ENCODE results near the gene CLDND2. TPM values are rescaled to one million over a fixed set of nuclear protein-coding genes. Genes with fewer than 3 reads are reported as not detected.

The CLDND2 gene
- total and polyA plus RNA-seq, 2 of the 8 experiments (the other 6 are each of a cell fraction or from before 2014, with no cell fraction given) = 0.21 to 0.56 TPM

- TF ChIP-seq ZNF274 (IDR thresholded peaks at IDR 0.05; ENCODE audit: borderline replicate concordance, extremely low read depth, low read length) = no peak
- no peak for TF ChIP-seq EGR1 (IDR thresholded peaks at IDR 0.05; ENCODE audit: borderline replicate concordance, low read depth, low read length)
These were observed 21.4 kb downstream of the CLDND2 start (continued) for GRCh38 chr19:51347209-51347928.

All from H1 (cell line).